Measurements from ENCODE around the gene LPIN2. TPM values are rescaled to one million over a fixed set of nuclear protein-coding genes. Genes with fewer than 3 reads are reported as not detected.
A peak's percentile ranks its signal among the peaks of the same experiment; 100 is the strongest.

LPIN2 gene
- total RNA-seq, 3 donors from 2014 or later (not counting 1 experiment from before 2014, with no cell fraction given): 32.9 to 58.8 (median 57.1) TPM

DNA sequence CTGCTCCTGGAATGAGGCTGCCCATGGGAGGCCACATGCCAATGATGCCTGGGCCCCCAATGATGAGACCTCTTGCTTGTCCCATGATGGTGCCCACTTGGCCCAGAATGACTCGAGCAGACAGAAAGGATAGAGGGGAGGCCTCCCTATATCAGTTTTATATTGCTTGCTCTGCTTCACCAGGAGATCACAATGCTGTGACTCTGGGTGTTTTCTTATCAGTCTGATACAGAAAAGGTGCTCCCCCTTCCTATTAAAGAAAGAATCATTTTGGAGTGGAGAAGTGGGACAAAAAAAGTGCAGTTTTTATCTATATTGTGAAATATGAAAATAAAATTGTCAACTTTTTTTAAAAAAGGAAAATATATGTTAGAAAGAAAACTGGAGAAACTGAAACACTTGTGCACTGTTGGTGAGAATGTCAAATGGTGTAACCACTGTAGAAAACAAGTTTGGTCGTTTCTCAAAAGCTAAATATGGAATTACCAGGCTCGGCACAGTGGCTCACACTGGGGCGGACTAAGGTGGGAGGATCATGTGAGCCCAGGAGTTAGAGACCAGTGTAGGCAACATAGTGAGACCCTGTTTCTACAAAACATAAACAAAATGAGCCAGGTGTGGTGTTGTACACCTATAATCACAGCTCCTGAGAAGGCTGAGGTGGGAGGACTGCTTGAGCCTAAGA, 21.8 kb downstream of the LPIN2 start:
- no peaks in the 10 kb centered on the region for H3K36me3 Mint-ChIP-seq
- TF ChIP-seq, protein P1, sequence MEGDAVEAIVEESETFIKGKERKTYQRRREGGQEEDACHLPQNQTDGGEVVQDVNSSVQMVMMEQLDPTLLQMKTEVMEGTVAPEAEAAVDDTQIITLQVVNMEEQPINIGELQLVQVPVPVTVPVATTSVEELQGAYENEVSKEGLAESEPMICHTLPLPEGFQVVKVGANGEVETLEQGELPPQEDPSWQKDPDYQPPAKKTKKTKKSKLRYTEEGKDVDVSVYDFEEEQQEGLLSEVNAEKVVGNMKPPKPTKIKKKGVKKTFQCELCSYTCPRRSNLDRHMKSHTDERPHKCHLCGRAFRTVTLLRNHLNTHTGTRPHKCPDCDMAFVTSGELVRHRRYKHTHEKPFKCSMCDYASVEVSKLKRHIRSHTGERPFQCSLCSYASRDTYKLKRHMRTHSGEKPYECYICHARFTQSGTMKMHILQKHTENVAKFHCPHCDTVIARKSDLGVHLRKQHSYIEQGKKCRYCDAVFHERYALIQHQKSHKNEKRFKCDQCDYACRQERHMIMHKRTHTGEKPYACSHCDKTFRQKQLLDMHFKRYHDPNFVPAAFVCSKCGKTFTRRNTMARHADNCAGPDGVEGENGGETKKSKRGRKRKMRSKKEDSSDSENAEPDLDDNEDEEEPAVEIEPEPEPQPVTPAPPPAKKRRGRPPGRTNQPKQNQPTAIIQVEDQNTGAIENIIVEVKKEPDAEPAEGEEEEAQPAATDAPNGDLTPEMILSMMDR (IDR thresholded peaks at IDR 0.05): no peak
- intact Hi-C loops (cut with micrococcal nuclease): no loop called here
- Histone ChIP-seq H3K4me3 (ENCODE audit: low read length) (no peak overlapping the region), H3K36me3 (ENCODE audit: control insufficient read depth, insufficient read depth, low read length) (no peaks in the 10 kb centered on the region), H3K27ac (ENCODE audit: low read length) (no peak overlapping the region), H3K9me3 (ENCODE audit: control insufficient read depth, insufficient read depth, low read length) (no peaks in the 10 kb centered on the region), H3K27me3 (ENCODE audit: control insufficient read depth, insufficient read depth, low read length) (no peaks in the 10 kb centered on the region), H3K4me1 (ENCODE audit: control insufficient read depth, insufficient read depth, low read length) (peaks cover 9% of the 10 kb centered on the region)
- peaks cover 21 to 31% of the 10 kb centered on the region in 2 donors for H3K4me1 Mint-ChIP-seq
- no peaks in the 10 kb centered on the region for H3K27me3 Mint-ChIP-seq (ENCODE audit: low read depth in 2 of 2)
- H3K27ac Mint-ChIP-seq: no peak overlapping the region
- DNase-seq (no peak), ATAC-seq (no peak)
- WGBS (ENCODE audit: insufficient coverage): 70% methylated on average over 3 of the region's 4 CpGs
- H3K9me3 Mint-ChIP-seq: no peaks in the 10 kb centered on the region
- no peak overlapping the region for H3K4me3 Mint-ChIP-seq

DNA sequence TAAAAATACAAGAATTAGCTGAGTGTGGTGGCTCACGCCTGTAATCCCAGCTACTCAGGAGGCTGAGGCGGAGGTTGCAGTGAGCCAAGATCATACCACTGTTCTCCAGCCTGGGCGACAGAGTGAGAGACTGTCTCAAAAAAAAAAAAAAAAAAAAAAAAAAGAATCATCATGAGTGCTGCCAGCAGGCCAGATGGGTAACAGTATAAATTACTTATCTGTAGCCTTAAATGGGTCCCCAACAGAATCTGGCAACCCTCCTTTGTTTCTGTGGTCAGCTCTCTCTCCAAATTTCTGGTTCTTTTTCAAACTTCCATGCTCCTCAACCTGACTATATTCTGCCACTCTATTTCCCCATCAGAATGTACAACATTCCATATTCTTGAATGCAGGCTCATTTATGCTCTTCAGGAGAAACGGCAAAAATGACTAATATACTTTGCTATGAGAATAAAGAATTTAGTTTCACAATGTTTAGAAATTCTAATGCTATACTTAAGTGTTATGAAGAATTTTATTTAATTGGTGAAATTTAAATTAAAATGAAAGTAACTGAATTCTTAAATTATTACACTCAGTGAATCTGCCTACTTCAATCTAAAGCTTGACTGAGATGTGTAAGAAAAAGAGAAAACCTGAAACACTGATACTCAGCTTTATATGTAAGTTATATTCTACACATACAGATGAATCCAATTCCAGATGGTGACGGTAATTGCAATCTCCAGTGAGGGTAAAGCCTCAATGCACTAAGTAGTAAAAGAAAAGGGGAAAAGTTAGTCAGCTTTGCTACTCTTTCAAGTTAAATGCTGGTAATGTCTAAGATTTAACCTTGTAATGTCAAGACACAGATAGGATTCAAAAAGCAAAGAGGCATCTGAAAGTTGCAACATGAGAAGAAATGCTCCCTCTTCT, 24.8 kb downstream of the LPIN2 start:
- H3K36me3 Mint-ChIP-seq: no peaks in the 10 kb centered on the region
- H3K9me3 ChIP-seq (ENCODE audit: control insufficient read depth, insufficient read depth, low read length): no peaks in the 10 kb centered on the region
- peaks cover 23 to 24% of the 10 kb centered on the region in 2 donors for H3K4me1 Mint-ChIP-seq
- no peak overlapping the region for H3K4me3 Mint-ChIP-seq
- intact Hi-C loops (cut with micrococcal nuclease): no loop called here
- WGBS (ENCODE audit: insufficient coverage): 92% methylated on average over 3 of the region's 5 CpGs
- no peaks in the 10 kb centered on the region for H3K27me3 ChIP-seq (ENCODE audit: control insufficient read depth, insufficient read depth, low read length)
- peaks cover 6% of the 10 kb centered on the region for H3K4me1 ChIP-seq (ENCODE audit: control insufficient read depth, insufficient read depth, low read length)
- TF ChIP-seq, protein P1 (IDR thresholded peaks at IDR 0.05): no peak
- no peak overlapping the region for H3K27ac Mint-ChIP-seq
- no peaks in the 10 kb centered on the region for H3K36me3 ChIP-seq (ENCODE audit: control insufficient read depth, insufficient read depth, low read length)
- no peaks in the 10 kb centered on the region for H3K27me3 Mint-ChIP-seq (ENCODE audit: low read depth in 2 of 2)
- no peak overlapping the region for H3K4me3 ChIP-seq (ENCODE audit: low read length)
- no peaks in the 10 kb centered on the region for H3K9me3 Mint-ChIP-seq
- no peak for ATAC-seq
- DNase-seq: no peak
- no peak overlapping the region for H3K27ac ChIP-seq (ENCODE audit: low read length)

DNA sequence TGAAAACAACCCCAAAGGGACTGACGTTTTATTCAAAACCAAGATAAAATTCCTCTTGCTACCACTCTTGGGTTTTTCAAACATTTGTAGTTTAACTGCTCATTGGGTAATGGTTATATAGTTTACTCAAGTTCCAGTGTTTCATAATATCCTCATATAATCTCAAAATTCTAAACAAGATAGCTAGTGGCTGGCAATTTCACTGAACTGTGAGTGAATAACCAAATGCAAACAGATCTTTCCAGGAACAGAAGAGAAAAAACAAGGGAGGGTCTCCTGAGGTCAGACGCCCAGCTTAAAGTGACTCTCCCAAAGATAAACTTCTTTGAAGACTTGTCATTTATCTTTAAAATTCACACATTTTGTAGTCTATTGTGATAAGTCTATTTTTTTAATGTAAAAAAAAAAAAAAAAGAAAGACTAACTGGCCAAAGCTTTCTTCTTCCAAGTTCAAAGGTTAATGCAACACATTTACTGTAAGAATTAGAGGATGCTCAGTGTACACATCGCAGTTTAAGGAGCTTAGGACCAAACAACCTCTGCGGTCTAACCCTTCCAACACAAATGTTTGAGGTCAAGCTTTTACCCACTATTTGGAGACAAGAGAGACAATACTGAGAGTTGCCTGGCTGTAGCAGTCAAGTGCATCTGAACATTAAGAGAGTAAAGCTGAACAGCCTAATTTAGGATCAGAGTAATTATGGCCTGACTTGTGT, 26.6 kb downstream of the LPIN2 start:
- H3K4me3 Mint-ChIP-seq: no peak overlapping the region
- no peaks in the 10 kb centered on the region for H3K27me3 Mint-ChIP-seq (ENCODE audit: low read depth in 2 of 2)
- TF ChIP-seq, protein P1 (IDR thresholded peaks at IDR 0.05): no peak
- H3K4me1 Mint-ChIP-seq: peaks cover 39 to 42% of the 10 kb centered on the region in 2 donors
- DNase-seq (peak in 1 of 2 donors; percentile 3), ATAC-seq (no peak)
- H3K4me1 ChIP-seq (ENCODE audit: control insufficient read depth, insufficient read depth, low read length): peaks cover 11% of the 10 kb centered on the region
- no peaks in the 10 kb centered on the region for H3K9me3 Mint-ChIP-seq
- peak overlapping the region in 1 of 2 donors; percentile 4 for H3K27ac Mint-ChIP-seq
- no peaks in the 10 kb centered on the region for H3K9me3 ChIP-seq (ENCODE audit: control insufficient read depth, insufficient read depth, low read length)
- H3K36me3 ChIP-seq (ENCODE audit: control insufficient read depth, insufficient read depth, low read length): no peaks in the 10 kb centered on the region
- no peak overlapping the region for H3K4me3 ChIP-seq (ENCODE audit: low read length)
- H3K36me3 Mint-ChIP-seq: no peaks in the 10 kb centered on the region
- no peaks in the 10 kb centered on the region for H3K27me3 ChIP-seq (ENCODE audit: control insufficient read depth, insufficient read depth, low read length)
- intact Hi-C loops (cut with micrococcal nuclease): no loop called here
- 94% methylated on average over 2 of the region's 4 CpGs for WGBS (ENCODE audit: insufficient coverage)
- no peak overlapping the region for H3K27ac ChIP-seq (ENCODE audit: low read length)

Data from natural killer cell (primary cell).